Tibial artery (tissue), 4 donors: Measurements from ENCODE around the gene RNLS.

ENCODE experiments used
- DNase-seq, 2 donors: peaks; one replicate each; pipeline ENCODE4 v3.0.0-alpha.2; 2019
- H3K27ac ChIP-seq, 2 donors: fragments of 200-600 bp; sonication (generic) in 1 of 2; 1 replicate in 1 of 2; 2 replicates in 1 of 2; pipeline ENCODE4 v1.5.1; 2018 to 2019; ENCODE audit warnings: mild to moderate bottlenecking in 1 of 2
- H3K27me3 ChIP-seq, 2 donors: fragments of 200-600 bp; sonication (generic) in 1 of 2; one replicate each; pipeline versions ENCODE4 v1.5.1 to v1.6.0; 2016 to 2019
- H3K36me3 ChIP-seq, 3 donors: fragments of 200-600 bp; sonication (generic) in 2 of 3; one replicate each; pipeline ENCODE4 v1.5.1; 2016 to 2019; ENCODE audit warnings: mild to moderate bottlenecking in 2 of 3
- H3K4me1 ChIP-seq, 4 donors: fragments of 200-600 bp; sonication (generic) in 2 of 4; 1 replicate in 3 of 4; 2 replicates in 1 of 4; pipeline ENCODE4 v1.5.1; 2016 to 2019
- H3K4me3 ChIP-seq, 2 donors: fragments of 200-600 bp; sonication (generic) in 1 of 2; 1 replicate in 1 of 2; 2 replicates in 1 of 2; pipeline ENCODE4 v1.5.1; 2018 to 2019; ENCODE audit warnings: mild to moderate bottlenecking in 2 of 2
- H3K9me3 ChIP-seq, 3 donors: fragments of 200-600 bp; sonication (generic) in 1 of 3; one replicate each; pipeline ENCODE4 v1.5.1; 2016 to 2019
- CTCF ChIP-seq, 2 experiments: fragments of 200-600 bp in 1 of 2; fragments of 450-650 bp in 1 of 2; IDR thresholded peaks; one replicate each; pipeline ENCODE4 v1.5.1; 2017 to 2019; ENCODE audit warnings: antibody characterized with exemption in 2 of 2, mild to moderate bottlenecking in 1 of 2, moderate library complexity in 1 of 2
- intact Hi-C: fragments of 100-400 bp; cut with DNase I; formaldehyde crosslinking; loops from one replicate; pipeline ENCODE4 v1.15.0; 2023; ENCODE audit warnings: low total_unique reads

RNLS gene

GRCh38 chr10:88379575-88379974, 203.5 kb downstream of the RNLS start:
- no peak for DNase-seq
- Histone ChIP-seq H3K36me3 (no peaks in the 10 kb centered on the region), H3K27me3 (no peaks in the 10 kb centered on the region), H3K27ac (no peak overlapping the region), H3K4me1 (no peaks in the 10 kb centered on the region), H3K9me3 (no peaks in the 10 kb centered on the region), H3K4me3 (no peak overlapping the region)
- intact Hi-C loops: no loop called here
- no peak for TF ChIP-seq CTCF (IDR thresholded peaks at IDR 0.05)

GRCh38 chr10:88377510-88377909, 205.6 kb downstream of the RNLS start:
- no peaks in the 10 kb centered on the region for H3K36me3 ChIP-seq
- H3K4me3 ChIP-seq: no peak overlapping the region
- H3K27me3 ChIP-seq: no peaks in the 10 kb centered on the region
- H3K4me1 ChIP-seq: no peaks in the 10 kb centered on the region
- no peak for DNase-seq
- no peak overlapping the region for H3K27ac ChIP-seq
- intact Hi-C loops: no loop called here
- no peaks in the 10 kb centered on the region for H3K9me3 ChIP-seq
- TF ChIP-seq CTCF (IDR thresholded peaks at IDR 0.05): no peak

- intact Hi-C loops: no loop called here
- no peaks in the 10 kb centered on the region for H3K27me3 ChIP-seq
Measured at GRCh38 chr10:88374392-88375175, 208.5 kb downstream of the RNLS start.

GRCh38 chr10:88372881-88373592, 210.1 kb downstream of the RNLS start:
- Histone ChIP-seq H3K4me3 (no peak overlapping the region), H3K4me1 (no peaks in the 10 kb centered on the region), H3K36me3 (no peaks in the 10 kb centered on the region), H3K9me3 (no peaks in the 10 kb centered on the region), H3K27me3 (no peaks in the 10 kb centered on the region), H3K27ac (no peak overlapping the region)
- DNase-seq: no peak
- intact Hi-C loops: no loop called here
- no peak for TF ChIP-seq CTCF (IDR thresholded peaks at IDR 0.05)

More at GRCh38 chr10:88374392-88375175, 208.5 kb downstream of the RNLS start:
- Histone ChIP-seq H3K36me3 (no peaks in the 10 kb centered on the region), H3K27ac (no peak overlapping the region), H3K9me3 (no peaks in the 10 kb centered on the region), H3K4me3 (no peak overlapping the region), H3K4me1 (no peaks in the 10 kb centered on the region)
- no peak for TF ChIP-seq CTCF (IDR thresholded peaks at IDR 0.05)
- no peak for DNase-seq

- Histone ChIP-seq H3K9me3 (no peaks in the 10 kb centered on the region), H3K27me3 (no peaks in the 10 kb centered on the region), H3K4me1 (no peaks in the 10 kb centered on the region), H3K27ac (no peak overlapping the region), H3K4me3 (no peak overlapping the region), H3K36me3 (no peaks in the 10 kb centered on the region)
- no peak for DNase-seq
- no peak for TF ChIP-seq CTCF (IDR thresholded peaks at IDR 0.05)
- intact Hi-C loops: no loop called here
Measured at GRCh38 chr10:88372051-88372715, 210.9 kb downstream of the RNLS start.
